Astrocyte (in vitro differentiated cells and primary cell): ENCODE measurements around the gene COL23A1. TPM values are rescaled to one million over a fixed set of nuclear protein-coding genes. Genes with fewer than 3 reads are reported as not detected.

Experiments used
- DNase-seq: peaks from one replicate; pipeline ENCODE4 v3.0.0-alpha.2; 2010; ENCODE audit warnings: low read depth
- FAIRE-seq: peaks from 2 replicates; lab custom pipeline; 2011; peaks lifted over from hg19 to GRCh38; lab: Jason Lieb, UNC
- H2AFZ ChIP-seq: 2 replicates; pipeline ENCODE4 v1.6.0; 2012; ENCODE audit warnings: low read depth, low read length, inconsistent platforms
- H3K27ac ChIP-seq: 2 replicates; pipeline ENCODE4 v1.5.1; 2011; ENCODE audit warnings: low read depth, low read length, inconsistent platforms
- H3K27me3 ChIP-seq: 2 replicates; pipeline ENCODE4 v1.6.0; 2011; ENCODE audit warnings: low read length, inconsistent platforms; ENCODE audit not compliant: insufficient read depth
- H3K36me3 ChIP-seq: 2 replicates; pipeline ENCODE4 v1.5.1; 2011; ENCODE audit warnings: low read length, inconsistent platforms; ENCODE audit not compliant: insufficient read depth
- H3K4me1 ChIP-seq: 2 replicates; pipeline ENCODE4 v1.5.1; 2011; ENCODE audit warnings: low read length, inconsistent platforms; ENCODE audit not compliant: insufficient read depth
- H3K4me2 ChIP-seq: 2 replicates; pipeline ENCODE4 v1.6.0; 2012; ENCODE audit warnings: low read length, inconsistent platforms
- H3K4me3 ChIP-seq: 2 replicates; pipeline ENCODE4 v1.5.1; 2011; ENCODE audit warnings: low read depth, mild to moderate bottlenecking, low read length, inconsistent platforms; ENCODE audit not compliant: insufficient read depth
- H3K79me2 ChIP-seq: 2 replicates; pipeline ENCODE4 v1.6.0; 2012; ENCODE audit warnings: mild to moderate bottlenecking, low read length, inconsistent platforms; ENCODE audit not compliant: insufficient read depth
- H3K9ac ChIP-seq: 2 replicates; pipeline ENCODE4 v1.6.0; 2012; ENCODE audit warnings: mild to moderate bottlenecking, low read length, inconsistent platforms
- H3K9me3 ChIP-seq: 2 replicates; pipeline ENCODE4 v1.5.1; 2012; ENCODE audit warnings: low read depth, mild to moderate bottlenecking, low read length, inconsistent platforms; ENCODE audit not compliant: insufficient read depth
- H4K20me1 ChIP-seq: 2 replicates; pipeline ENCODE4 v1.6.0; 2012; ENCODE audit warnings: low read length, inconsistent platforms; ENCODE audit not compliant: insufficient read depth
- H3K27ac Mint-ChIP-seq: one replicate; pipeline ENCODE4 v1.8.0; 2021; ENCODE audit warnings: mild to moderate bottlenecking, mixed read lengths; ENCODE audit not compliant: unreplicated experiment
- H3K27me3 Mint-ChIP-seq: one replicate; pipeline ENCODE4 v1.8.0; 2021; ENCODE audit warnings: low read depth, mixed read lengths; ENCODE audit not compliant: unreplicated experiment
- H3K36me3 Mint-ChIP-seq: one replicate; pipeline ENCODE4 v1.8.0; 2021; ENCODE audit warnings: low read depth, mixed read lengths; ENCODE audit not compliant: unreplicated experiment
- H3K4me1 Mint-ChIP-seq: one replicate; pipeline ENCODE4 v1.8.0; 2021; ENCODE audit warnings: low read depth, mixed read lengths; ENCODE audit not compliant: unreplicated experiment
- H3K4me3 Mint-ChIP-seq: one replicate; pipeline ENCODE4 v1.8.0; 2021; ENCODE audit warnings: mild to moderate bottlenecking, moderate library complexity, mixed read lengths; ENCODE audit not compliant: unreplicated experiment
- H3K9me3 Mint-ChIP-seq: one replicate; pipeline ENCODE4 v1.8.0; 2021; ENCODE audit warnings: mild to moderate bottlenecking, mixed read lengths; ENCODE audit not compliant: unreplicated experiment
- EZH2 ChIP-seq: IDR thresholded peaks from 2 replicates; pipeline ENCODE4 v1.6.1; 2012; ENCODE audit warnings: mild to moderate bottlenecking, low read length, inconsistent platforms; ENCODE audit not compliant: insufficient read depth
- total RNA-seq: library from RNA; stranded (reverse); gene quantifications from 2 replicates; pipeline ENCODE4 v1.2.1, GENCODE V29; 2021
- TF ChIP-seq, protein P1 (sequence below): IDR thresholded peaks from 2 replicates; pipeline ENCODE4 v1.5.1; 2011; ENCODE audit warnings: low read depth, mild to moderate bottlenecking, inconsistent platforms, low read length, moderate library complexity; ENCODE audit not compliant: insufficient read depth

The COL23A1 gene
- total RNA-seq, 1 donor from 2014 or later = 0.16 TPM

DNA sequence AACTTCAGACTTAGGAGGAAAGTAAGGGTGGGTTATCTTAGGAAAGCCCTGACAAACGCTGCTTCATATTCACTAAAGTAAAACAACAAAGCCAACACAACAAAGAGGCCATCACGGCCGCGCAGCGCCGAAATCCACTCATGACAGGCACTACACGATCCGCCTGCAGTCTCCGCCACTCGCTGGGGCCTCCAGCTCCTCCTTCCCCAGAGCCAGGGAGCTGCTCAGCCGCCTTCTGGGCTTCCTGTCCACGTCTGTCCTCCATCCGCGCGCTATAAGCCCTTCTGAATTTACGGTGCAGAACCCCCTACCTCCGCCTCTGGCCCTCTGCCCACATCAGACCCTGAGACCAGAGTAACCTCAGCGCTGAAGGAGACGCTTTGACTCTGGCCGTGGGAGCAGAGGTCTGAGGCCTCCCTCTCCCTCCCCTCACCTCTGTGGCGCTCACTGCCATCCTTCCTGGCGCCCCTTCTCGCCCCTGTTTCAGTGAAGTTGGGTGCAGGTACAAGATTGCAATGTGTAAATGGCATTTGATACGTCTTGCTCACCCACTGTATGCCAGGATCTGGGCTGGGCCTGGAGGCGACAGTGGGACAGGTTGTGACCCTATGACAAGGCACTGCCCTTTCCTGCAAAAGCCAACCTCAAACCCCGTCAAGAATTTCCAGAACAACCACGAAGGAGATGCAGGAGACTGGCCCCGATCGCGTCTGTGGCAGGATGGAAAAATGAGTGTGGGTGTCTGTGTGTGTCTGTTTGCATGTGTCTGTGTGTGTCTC is 282.7 kb downstream of the COL23A1 start:
- peak overlapping the region; percentile 81 for H3K27ac Mint-ChIP-seq
- peaks cover 3% of the 10 kb centered on the region for H3K9me3 Mint-ChIP-seq
- no peak for FAIRE-seq

DNA sequence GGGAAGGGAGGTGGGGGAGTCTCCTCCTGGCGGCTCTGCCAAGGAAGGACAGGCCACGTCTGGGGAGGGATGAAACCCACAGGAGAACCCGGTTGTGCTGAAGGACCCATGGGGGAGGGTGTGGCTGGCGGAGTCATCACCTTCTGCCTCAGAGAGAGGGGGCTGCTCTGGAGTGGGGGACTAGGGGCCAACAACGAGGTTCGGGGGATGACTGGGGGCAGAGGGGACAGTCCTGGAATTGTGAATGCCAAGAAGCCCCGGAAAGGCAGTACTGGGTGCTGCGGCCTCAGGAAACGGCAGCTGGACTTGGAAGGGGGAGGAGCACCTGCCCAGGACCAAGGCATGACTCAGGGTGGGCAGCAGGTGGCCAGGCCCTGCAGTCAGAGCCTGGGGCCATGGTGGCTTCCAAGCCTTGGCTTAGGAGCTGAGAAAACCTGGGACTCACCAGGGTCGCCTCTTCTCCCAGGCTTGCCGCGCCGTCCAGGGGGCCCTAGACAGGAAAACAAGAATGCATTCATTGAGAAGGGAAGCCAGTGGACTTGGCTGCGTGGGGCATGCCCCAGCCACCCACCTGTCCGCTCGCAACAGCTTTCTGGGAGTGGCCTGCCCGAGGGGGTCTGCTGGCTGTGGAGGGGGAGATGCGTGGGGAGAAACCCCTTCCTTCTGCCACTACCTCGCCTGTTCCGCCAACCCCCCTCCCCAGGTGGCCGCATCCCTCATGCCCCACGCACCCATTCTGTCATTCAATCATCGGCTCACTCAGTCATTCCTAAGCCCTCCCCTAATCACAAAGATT is 283.6 kb downstream of the COL23A1 start:
- no peaks in the 10 kb centered on the region for H3K36me3 ChIP-seq
- H2AFZ ChIP-seq = no peak overlapping the region
- H3K9ac ChIP-seq = no peak overlapping the region
- Mint-ChIP-seq H3K4me3 (no peak overlapping the region), H3K36me3 (peaks cover 4% of the 10 kb centered on the region), H3K27me3 (peaks cover 52% of the 10 kb centered on the region), H3K9me3 (peaks cover 3% of the 10 kb centered on the region), H3K27ac (no peak overlapping the region), H3K4me1 (peaks cover 6% of the 10 kb centered on the region)
- no peak overlapping the region for H3K27ac ChIP-seq
- no peaks in the 10 kb centered on the region for H3K79me2 ChIP-seq
- H3K27me3 ChIP-seq = no peaks in the 10 kb centered on the region
- H3K9me3 ChIP-seq = no peaks in the 10 kb centered on the region
- no peak for DNase-seq
- no peaks in the 10 kb centered on the region for H4K20me1 ChIP-seq
- TF ChIP-seq EZH2 = no peak
- TF ChIP-seq, protein P1, sequence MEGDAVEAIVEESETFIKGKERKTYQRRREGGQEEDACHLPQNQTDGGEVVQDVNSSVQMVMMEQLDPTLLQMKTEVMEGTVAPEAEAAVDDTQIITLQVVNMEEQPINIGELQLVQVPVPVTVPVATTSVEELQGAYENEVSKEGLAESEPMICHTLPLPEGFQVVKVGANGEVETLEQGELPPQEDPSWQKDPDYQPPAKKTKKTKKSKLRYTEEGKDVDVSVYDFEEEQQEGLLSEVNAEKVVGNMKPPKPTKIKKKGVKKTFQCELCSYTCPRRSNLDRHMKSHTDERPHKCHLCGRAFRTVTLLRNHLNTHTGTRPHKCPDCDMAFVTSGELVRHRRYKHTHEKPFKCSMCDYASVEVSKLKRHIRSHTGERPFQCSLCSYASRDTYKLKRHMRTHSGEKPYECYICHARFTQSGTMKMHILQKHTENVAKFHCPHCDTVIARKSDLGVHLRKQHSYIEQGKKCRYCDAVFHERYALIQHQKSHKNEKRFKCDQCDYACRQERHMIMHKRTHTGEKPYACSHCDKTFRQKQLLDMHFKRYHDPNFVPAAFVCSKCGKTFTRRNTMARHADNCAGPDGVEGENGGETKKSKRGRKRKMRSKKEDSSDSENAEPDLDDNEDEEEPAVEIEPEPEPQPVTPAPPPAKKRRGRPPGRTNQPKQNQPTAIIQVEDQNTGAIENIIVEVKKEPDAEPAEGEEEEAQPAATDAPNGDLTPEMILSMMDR = no peak
- no peak overlapping the region for H3K4me2 ChIP-seq
- no peak for FAIRE-seq
- H3K4me3 ChIP-seq = no peak overlapping the region
- no peaks in the 10 kb centered on the region for H3K4me1 ChIP-seq

More for the DNA sequence above, 282.7 kb downstream of the COL23A1 start:
- no peak for DNase-seq
- Histone ChIP-seq H3K9me3 (no peaks in the 10 kb centered on the region), H2AFZ (no peak overlapping the region), H3K4me1 (no peaks in the 10 kb centered on the region), H3K4me2 (no peak overlapping the region), H3K27ac (no peak overlapping the region), H4K20me1 (no peaks in the 10 kb centered on the region), H3K9ac (no peak overlapping the region), H3K36me3 (no peaks in the 10 kb centered on the region), H3K27me3 (no peaks in the 10 kb centered on the region), H3K4me3 (no peak overlapping the region), H3K79me2 (no peaks in the 10 kb centered on the region)
- TF ChIP-seq, protein P1 = no peak
- TF ChIP-seq EZH2 = no peak
- H3K27me3 Mint-ChIP-seq = peaks cover 50% of the 10 kb centered on the region
- H3K4me3 Mint-ChIP-seq = no peak overlapping the region
- H3K4me1 Mint-ChIP-seq = peaks cover 6% of the 10 kb centered on the region
- H3K36me3 Mint-ChIP-seq = peaks cover 4% of the 10 kb centered on the region
